H1 (cell line): ENCODE results near the gene DNAH10. TPM values are rescaled to one million over a fixed set of nuclear protein-coding genes. Genes with fewer than 3 reads are reported as not detected.

Experiments
- CTCF ChIA-PET: fragments of 300-600 bp; sonication (Branson Sonifier 250); formaldehyde crosslinking; loops from one replicate; lab custom pipeline; 2021; ENCODE audit not compliant: partially characterized antibody; lab: Charles Lee
- POLR2A ChIA-PET: fragments of 300-600 bp; sonication (Branson Sonifier 250); formaldehyde crosslinking; loops from one replicate; lab custom pipeline; 2021; ENCODE audit warnings: inconsistent platforms; ENCODE audit not compliant: partially characterized antibody; lab: Charles Lee
- DNase-seq, 2 experiments: peaks; one replicate each; pipeline versions ENCODE4 v3.0.0 to v3.0.0-alpha.2; 2010 to 2022; ENCODE audit warnings: low spot score in 2 of 2, low read depth in 1 of 2, mixed read lengths in 1 of 2
- FAIRE-seq: peaks from 2 replicates; lab custom pipeline; 2011; peaks lifted over from hg19 to GRCh38; lab: Jason Lieb, UNC
- H2AFZ ChIP-seq: 2 replicates; pipeline ENCODE4 v1.8.1; 2012; ENCODE audit warnings: low read length, inconsistent platforms
- H2AK5ac ChIP-seq: 2 replicates; pipeline ENCODE4 v1.6.1; 2013; ENCODE audit warnings: low read depth, low read length
- H2BK120ac ChIP-seq: replicated peaks from 2 replicates; pipeline ENCODE3; 2013; ENCODE audit warnings: low read depth, low read length, inconsistent platforms
- H2BK12ac ChIP-seq: 2 replicates; pipeline ENCODE4 v1.6.1; 2013; ENCODE audit warnings: low read depth, low read length
- H2BK15ac ChIP-seq: 2 replicates; pipeline ENCODE4 v1.6.1; 2013; ENCODE audit warnings: low read length
- H2BK20ac ChIP-seq: 2 replicates; pipeline ENCODE4 v1.6.1; 2013; ENCODE audit warnings: low read length
- H2BK5ac ChIP-seq: 2 replicates; pipeline ENCODE4 v1.6.1; 2013; ENCODE audit warnings: low read depth, low read length
- H3K14ac ChIP-seq: 2 replicates; pipeline ENCODE4 v1.6.1; 2013; ENCODE audit warnings: inconsistent platforms; ENCODE audit not compliant: insufficient read length
- H3K18ac ChIP-seq: 2 replicates; pipeline ENCODE4 v1.6.1; 2013; ENCODE audit warnings: low read length; ENCODE audit errors: extremely low read depth
- H3K23ac ChIP-seq: 2 replicates; pipeline ENCODE4 v1.6.1; 2013; ENCODE audit warnings: inconsistent platforms; ENCODE audit not compliant: insufficient read length
- H3K23me2 ChIP-seq: 2 replicates; pipeline ENCODE4 v1.6.1; 2013; ENCODE audit warnings: low read depth, low read length
- H3K27ac ChIP-seq: 2 replicates; pipeline ENCODE4 v1.6.1; 2011; ENCODE audit warnings: low read depth, low read length, inconsistent platforms
- H3K27me3 ChIP-seq, 4 experiments: replicated peaks in 1 of 4; 1 replicate in 1 of 4; 2 replicates in 3 of 4; pipeline versions ENCODE4 v1.6.1 to v1.8.1; 2011 to 2013; ENCODE audit warnings: low read length in 3 of 4, mild to moderate bottlenecking in 3 of 4, inconsistent platforms in 2 of 4, mixed read lengths in 2 of 4, moderate library complexity in 1 of 4; ENCODE audit not compliant: control insufficient read depth in 3 of 4, insufficient read depth in 3 of 4; ENCODE audit errors: extremely low read depth in 1 of 4
- H3K36me3 ChIP-seq, 4 experiments: 2 replicates each; pipeline versions ENCODE4 v1.6.1 to v1.8.1; 2011 to 2013; ENCODE audit warnings: mild to moderate bottlenecking in 4 of 4, low read length in 3 of 4, moderate library complexity in 2 of 4, control low read depth in 1 of 4, inconsistent platforms in 1 of 4; ENCODE audit not compliant: insufficient read depth in 4 of 4, control insufficient read depth in 2 of 4
- H3K4ac ChIP-seq: replicated peaks from 2 replicates; pipeline ENCODE3; 2013; ENCODE audit warnings: low read length, low read depth, mixed read lengths, inconsistent platforms; ENCODE audit not compliant: insufficient read length
- H3K4me1 ChIP-seq, 4 experiments: replicated peaks in 1 of 4; 1 replicate in 1 of 4; 2 replicates in 3 of 4; pipeline versions ENCODE4 v1.6.1 to v1.8.1; 2011 to 2013; ENCODE audit warnings: low read length in 3 of 4, inconsistent platforms in 2 of 4, mixed read lengths in 1 of 4; ENCODE audit not compliant: insufficient read depth in 4 of 4, control insufficient read depth in 3 of 4
- H3K4me2 ChIP-seq, 2 experiments: 2 replicates each; pipeline versions ENCODE4 v1.6.1 to v1.8.1; 2011 to 2013; ENCODE audit warnings: low read depth in 2 of 2, low read length in 2 of 2, control low read depth in 1 of 2, inconsistent platforms in 1 of 2, mild to moderate bottlenecking in 1 of 2; ENCODE audit not compliant: insufficient read depth in 1 of 2
- H3K4me3 ChIP-seq, 4 experiments: fragments of 200-600, 300-600 bp in 1 of 4; sonication (generic), shearing (Covaris generic), sonication (Bioruptor Twin) in 1 of 4; 2 replicates each; pipeline versions ENCODE4 v1.5.1 to v1.8.1; 2011 to 2016; ENCODE audit warnings: low read length in 4 of 4, low read depth in 3 of 4, control low read depth in 2 of 4, inconsistent platforms in 2 of 4, mild to moderate bottlenecking in 2 of 4, mixed read lengths in 1 of 4, moderate library complexity in 1 of 4; ENCODE audit not compliant: insufficient read depth in 2 of 4; ENCODE audit errors: extremely low read depth in 1 of 4
- H3K56ac ChIP-seq: replicated peaks from 2 replicates; pipeline ENCODE3; 2013; ENCODE audit warnings: low read depth, mild to moderate bottlenecking, mixed read lengths, low read length, inconsistent platforms; ENCODE audit not compliant: insufficient read length
- H3K79me1 ChIP-seq: 2 replicates; pipeline ENCODE4 v1.6.1; 2013; ENCODE audit warnings: low read depth, low read length, control low read depth
- H3K79me2 ChIP-seq, 2 experiments: 2 replicates each; pipeline versions ENCODE4 v1.6.1 to v1.8.1; 2012 to 2013; ENCODE audit warnings: low read length in 2 of 2, mild to moderate bottlenecking in 2 of 2, inconsistent platforms in 1 of 2; ENCODE audit not compliant: insufficient read depth in 2 of 2, control insufficient read depth in 1 of 2
- H3K9ac ChIP-seq, 4 experiments: replicated peaks in 1 of 4; 1 replicate in 1 of 4; 2 replicates in 3 of 4; pipeline versions ENCODE4 v1.6.1 to v1.8.1; 2011 to 2013; ENCODE audit warnings: low read depth in 3 of 4, low read length in 3 of 4, control low read depth in 2 of 4, mild to moderate bottlenecking in 2 of 4, moderate library complexity in 2 of 4, inconsistent platforms in 1 of 4; ENCODE audit errors: extremely low read depth in 1 of 4
- H3K9me3 ChIP-seq, 2 experiments: 2 replicates each; pipeline versions ENCODE4 v1.6.1 to v1.8.1; 2012 to 2013; ENCODE audit warnings: mild to moderate bottlenecking in 2 of 2, moderate library complexity in 2 of 2, control low read depth in 1 of 2, inconsistent platforms in 1 of 2, low read depth in 1 of 2, low read length in 1 of 2, mixed read lengths in 1 of 2; ENCODE audit not compliant: insufficient read depth in 2 of 2
- H4K20me1 ChIP-seq, 2 experiments: replicated peaks in 1 of 2; 2 replicates each; pipeline versions ENCODE3 to v1.8.1; 2011 to 2013; ENCODE audit warnings: inconsistent platforms in 2 of 2, low read length in 2 of 2, mild to moderate bottlenecking in 1 of 2; ENCODE audit not compliant: insufficient read depth in 2 of 2, control insufficient read depth in 1 of 2
- H4K5ac ChIP-seq: 2 replicates; pipeline ENCODE4 v1.6.1; 2013; ENCODE audit warnings: low read length, low read depth, mixed read lengths, inconsistent platforms; ENCODE audit not compliant: insufficient read length
- H4K8ac ChIP-seq: 2 replicates; pipeline ENCODE4 v1.8.0; 2013; ENCODE audit warnings: mild to moderate bottlenecking, moderate library complexity, low read length, inconsistent platforms; ENCODE audit not compliant: insufficient read depth; ENCODE audit errors: extremely low read depth
- H4K91ac ChIP-seq: replicated peaks from 2 replicates; pipeline ENCODE3; 2013; ENCODE audit warnings: low read length, mixed read lengths, inconsistent platforms; ENCODE audit not compliant: insufficient read length
- SP2 ChIP-seq: IDR thresholded peaks from 2 replicates; pipeline ENCODE4 v1.6.1; 2012; ENCODE audit warnings: mild to moderate bottlenecking, low read length, inconsistent platforms
- WGBS, 2 experiments: shearing (Covaris generic) in 1 of 2; methylation state at CpG; one replicate each; pipeline versions ENCODE4 v1.1.6 to v1.1.7; 2013 to 2015; ENCODE audit warnings: low lambda C conversion rate in 2 of 2, mixed read lengths in 2 of 2, inconsistent platforms in 1 of 2, low coverage in 1 of 2, missing lambda C conversion rate in 1 of 2; ENCODE audit not compliant: insufficient replicate concordance in 2 of 2, insufficient coverage in 1 of 2, insufficient read length in 1 of 2; ENCODE audit errors: extremely low coverage in 1 of 2, missing lambda C conversion rate in 1 of 2; 5-methylcytosine and 5-hydroxymethylcytosine counted together
- polyA plus RNA-seq, 7 experiments: library from polyadenylated mRNA; depleted of rRNA in 3 of 7; stranded (reverse) in 5 of 7; unstranded in 2 of 7; fragments of >200 nt in 5 of 7; fragments of 200-250 nt in 2 of 7; gene quantifications; 1 replicate in 5 of 7; 2 replicates in 1 of 7; 4 replicates in 1 of 7; pipeline versions ENCODE4 v1.2.1 to v1.2.3, GENCODE V29; 2011 to 2013; ENCODE audit warnings: missing spikeins in 2 of 7, mixed read lengths in 2 of 7
- total RNA-seq: library from RNA; stranded (reverse); fragmentation: NEBNext Ultra II Directional; extraction: Animal tissue kit (Norgen Biotek cat#: 25700); gene quantifications from 2 replicates; pipeline ENCODE4 v1.2.1, GENCODE V29; 2021

Gene DNAH10
- total and polyA plus RNA-seq, 2 of the 8 experiments (the other 6 are each of a cell fraction or from before 2014, with no cell fraction given): 0.02 to 0.24 TPM

DNA sequence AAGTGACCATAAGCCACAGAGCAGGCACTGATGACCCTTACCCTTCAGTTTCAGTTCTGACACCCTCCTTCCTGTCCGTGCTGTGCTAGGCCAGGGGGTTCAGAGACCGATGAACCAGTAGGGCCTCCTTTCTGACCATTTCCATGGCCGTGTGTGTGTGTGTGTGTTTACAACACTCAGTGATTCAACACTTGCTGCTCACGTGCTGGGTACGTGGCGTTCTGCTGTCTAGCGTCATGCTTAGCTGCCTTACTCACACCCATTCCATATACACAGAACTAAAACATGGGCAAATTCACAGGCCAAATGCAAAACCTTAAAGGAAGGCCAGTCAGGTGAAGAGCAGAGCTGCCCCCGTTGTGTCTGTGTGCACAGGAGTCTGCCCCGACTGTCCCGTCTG is 67.5 kb downstream of the DNAH10 start:
- no peaks in the 10 kb centered on the region for H3K27me3 ChIP-seq
- no peak overlapping the region for H3K27ac ChIP-seq
- no peak overlapping the region for H3K4ac ChIP-seq
- peaks cover 28 to 32% of the 10 kb centered on the region in 2 experiments for H3K9me3 ChIP-seq
- H2BK5ac ChIP-seq: no peak overlapping the region
- H3K4me2 ChIP-seq: no peak overlapping the region
- WGBS, 2 experiments: 91% methylated on average over 10 of the region's 10 CpGs; no CpG with 5 or more reads in 1 of the 2 experiments
- no peak overlapping the region for H3K9ac ChIP-seq
- H3K79me1 ChIP-seq: no peaks in the 10 kb centered on the region
- no peak overlapping the region for H2AFZ ChIP-seq
- CTCF ChIA-PET: interaction anchor here (0.6 kb wide), 1 partner anchor 489 kb away, joined by 3 read pairs; no protein-coding TSS in a partner anchor
- H3K14ac ChIP-seq: no peak overlapping the region
- no peak overlapping the region for H3K23ac ChIP-seq
- H2BK20ac ChIP-seq: no peak overlapping the region
- H2BK12ac ChIP-seq: no peak overlapping the region
- H3K56ac ChIP-seq: no peak overlapping the region
- no peaks in the 10 kb centered on the region for H3K79me2 ChIP-seq
- H2BK120ac ChIP-seq: no peak overlapping the region
- no peak overlapping the region for H4K91ac ChIP-seq
- H2BK15ac ChIP-seq: no peak overlapping the region
- no peak for DNase-seq
- no peaks in the 10 kb centered on the region for H3K36me3 ChIP-seq
- no peak for FAIRE-seq
- no peaks in the 10 kb centered on the region for H3K4me1 ChIP-seq
- H3K23me2 ChIP-seq: no peaks in the 10 kb centered on the region
- POLR2A ChIA-PET: no interaction called here
- no peaks in the 10 kb centered on the region for H4K20me1 ChIP-seq
- no peak overlapping the region for H3K4me3 ChIP-seq
- no peak overlapping the region for H2AK5ac ChIP-seq
- no peak overlapping the region for H4K5ac ChIP-seq
- H4K8ac ChIP-seq: no peak overlapping the region
- no peak overlapping the region for H3K18ac ChIP-seq
- TF ChIP-seq SP2: no peak
